SK-N-SH treated with all-trans-retinoic acid at 6 μM for 48 hours (cell line): Measurements from ENCODE around the gene SRCAP.

ENCODE experiments used
- ATAC-seq: fragments of 200-7000 bp; cut with Tn5 transposase; 3 replicates; pipeline ENCODE4 v1.9.1; 2020; ENCODE audit warnings: mild to moderate bottlenecking, moderate library complexity
- ARNTL ChIP-seq: fragments of 450-650 bp; formaldehyde crosslinking; IDR thresholded peaks from 2 replicates; pipeline ENCODE4 v1.5.0; 2020; ENCODE audit warnings: low read depth, mild to moderate bottlenecking, moderate library complexity, borderline replicate concordance
- BACH2 ChIP-seq: fragments of 250-450 bp; sonication (Bioruptor Pico); IDR thresholded peaks from 2 replicates; pipeline ENCODE4 v1.9.0; 2021; ENCODE audit warnings: mild to moderate bottlenecking, borderline replicate concordance
- CSDC2 ChIP-seq: fragments of 250-450 bp; sonication (Bioruptor Pico); IDR thresholded peaks from 2 replicates; pipeline ENCODE4 v1.5.0; 2020; ENCODE audit warnings: mild to moderate bottlenecking, moderate library complexity
- CSRNP3 ChIP-seq: fragments of 250-450 bp; sonication (Bioruptor Pico); IDR thresholded peaks from 2 replicates; pipeline ENCODE4 v1.5.1; 2021; ENCODE audit warnings: mild to moderate bottlenecking, moderate library complexity
- ESRRG ChIP-seq: fragments of 250-450 bp; sonication (Bioruptor Pico); IDR thresholded peaks from 2 replicates; pipeline ENCODE4 v1.6.1; 2021; ENCODE audit warnings: mild to moderate bottlenecking
- ISL1 ChIP-seq: fragments of 250-450 bp; sonication (Bioruptor Pico); IDR thresholded peaks from 2 replicates; pipeline ENCODE4 v2.1.2; 2022; ENCODE audit warnings: mild to moderate bottlenecking, moderate library complexity
- OSR1 ChIP-seq: fragments of 250-450 bp; sonication (Bioruptor Pico); IDR thresholded peaks from 2 replicates; pipeline ENCODE4 v1.8.0; 2022; ENCODE audit warnings: moderate library complexity, mild to moderate bottlenecking, inconsistent platforms
- PATZ1 ChIP-seq: fragments of 250-450 bp; sonication (Bioruptor Pico); IDR thresholded peaks from 2 replicates; pipeline ENCODE4 v1.8.0; 2020; ENCODE audit warnings: mild to moderate bottlenecking, moderate library complexity, borderline replicate concordance
- PPARA ChIP-seq: fragments of 250-450 bp; sonication (Bioruptor Pico); IDR thresholded peaks from 2 replicates; pipeline ENCODE4 v1.5.0; 2020; ENCODE audit warnings: mild to moderate bottlenecking, borderline replicate concordance
- RARB ChIP-seq: fragments of 250-450 bp; sonication (Bioruptor Pico); IDR thresholded peaks from 2 replicates; pipeline ENCODE4 v1.8.0; 2021; ENCODE audit warnings: mild to moderate bottlenecking, moderate library complexity
- SNAI2 ChIP-seq: fragments of 250-450 bp; sonication (Bioruptor Pico); IDR thresholded peaks from 2 replicates; pipeline ENCODE4 v1.5.0; 2020; ENCODE audit warnings: mild to moderate bottlenecking, moderate library complexity
- TCF4 ChIP-seq: fragments of 250-450 bp; sonication (Bioruptor Pico); IDR thresholded peaks from 2 replicates; pipeline ENCODE4 v1.8.0; 2021; ENCODE audit warnings: mild to moderate bottlenecking, moderate library complexity, borderline replicate concordance
- TOX ChIP-seq: fragments of 250-450 bp; sonication (Bioruptor Pico); IDR thresholded peaks from 2 replicates; pipeline ENCODE4 v1.8.0; 2021; ENCODE audit warnings: mild to moderate bottlenecking, moderate library complexity, borderline replicate concordance
- ZC3H10 ChIP-seq: fragments of 250-450 bp; sonication (Bioruptor Pico); IDR thresholded peaks from 2 replicates; pipeline ENCODE4 v1.5.1; 2021; ENCODE audit warnings: mild to moderate bottlenecking, moderate library complexity
- ZFP3 ChIP-seq: fragments of 250-450 bp; sonication (Bioruptor Pico); IDR thresholded peaks from 2 replicates; pipeline ENCODE4 v1.5.0; 2020; ENCODE audit warnings: mild to moderate bottlenecking, moderate library complexity
- ZNF565 ChIP-seq: fragments of 450-650 bp; formaldehyde crosslinking; conservative IDR thresholded peaks from 2 replicates; pipeline ENCODE4 v1.5.0; 2020; ENCODE audit warnings: low read depth, mild to moderate bottlenecking, moderate library complexity
- ZNF70 ChIP-seq: fragments of 450-650 bp; formaldehyde crosslinking; IDR thresholded peaks from 2 replicates; pipeline ENCODE4 v1.5.0; 2020; ENCODE audit warnings: mild to moderate bottlenecking, moderate library complexity
- ZNF8 ChIP-seq: fragments of 450-650 bp; formaldehyde crosslinking; IDR thresholded peaks from 2 replicates; pipeline ENCODE4 v1.5.0; 2020; ENCODE audit warnings: mild to moderate bottlenecking, moderate library complexity
- TF ChIP-seq, protein P1 (sequence below): fragments of 250-450 bp; sonication (Bioruptor Pico); IDR thresholded peaks from 2 replicates; pipeline ENCODE4 v1.5.0; 2020; ENCODE audit warnings: mild to moderate bottlenecking, moderate library complexity
- TF ChIP-seq, protein P2 (sequence below): fragments of 250-450 bp; sonication (Bioruptor Pico); IDR thresholded peaks from 2 replicates; pipeline ENCODE4 v1.5.1; 2020; ENCODE audit warnings: low read depth, mild to moderate bottlenecking, moderate library complexity

The SRCAP gene

DNA sequence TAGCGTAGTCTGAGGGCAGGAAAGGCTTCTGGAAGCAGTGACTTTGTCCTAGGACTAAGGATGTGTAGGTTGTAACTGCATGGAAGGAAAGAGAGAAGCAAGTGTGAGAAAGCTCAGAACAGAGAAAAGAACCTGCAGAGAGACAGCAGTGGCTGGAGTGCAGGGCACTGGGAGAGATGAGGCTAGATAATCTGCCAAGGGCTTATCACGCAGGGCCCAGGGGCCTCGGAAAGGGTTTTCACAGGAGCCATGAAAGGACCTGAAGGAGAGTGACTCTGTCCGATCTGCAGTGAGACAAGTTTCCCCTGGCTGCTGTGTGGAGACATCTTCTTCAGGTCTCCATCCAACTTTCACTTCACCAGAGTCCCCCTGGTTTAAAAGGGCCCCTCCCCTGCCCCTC is 7.1 kb upstream of the SRCAP start:
- no peak for ATAC-seq

DNA sequence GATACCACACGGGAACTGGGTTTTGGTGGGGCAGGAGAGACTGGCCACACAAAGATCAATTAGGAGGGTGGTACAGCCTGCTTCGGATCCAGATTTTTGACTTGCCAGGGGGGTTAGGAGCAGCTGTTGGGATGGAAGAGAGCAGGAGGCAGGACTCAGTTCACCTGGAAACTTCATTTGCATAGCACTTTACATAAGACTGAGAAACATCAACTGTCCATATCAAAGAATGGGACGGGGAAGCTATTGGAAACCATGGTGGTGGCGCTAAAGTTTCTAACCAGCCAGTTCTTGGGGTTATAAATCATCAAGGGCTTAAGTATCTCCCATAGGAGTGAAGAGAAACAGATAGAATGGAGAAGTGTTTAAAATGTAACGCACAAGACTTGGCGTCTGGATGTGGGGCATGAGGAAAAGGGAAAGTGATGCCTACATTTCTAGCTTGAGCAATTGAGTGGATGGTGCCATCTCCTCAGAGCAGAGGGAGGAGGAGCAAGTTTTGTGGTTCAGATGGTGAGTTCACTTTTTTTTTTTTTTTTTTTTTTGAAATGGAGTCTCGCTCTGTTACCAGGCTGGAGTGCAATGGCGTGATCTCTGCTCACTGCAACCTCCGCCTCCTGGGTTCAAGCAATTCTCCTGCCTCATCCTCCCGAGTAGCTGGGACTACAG is 6.4 kb upstream of the SRCAP start:
- ATAC-seq: no peak
- no peak for TF ChIP-seq TOX (CRISPR knock-in tag)
- TF ChIP-seq CSDC2 (CRISPR knock-in tag): no peak
- no peak for TF ChIP-seq ZNF70 (CRISPR knock-in tag)
- TF ChIP-seq PPARA: no peak
- no peak for TF ChIP-seq TCF4
- no peak for TF ChIP-seq ESRRG (CRISPR knock-in tag)
- no peak for TF ChIP-seq ARNTL
- TF ChIP-seq PATZ1: no peak
- TF ChIP-seq ZNF8: no peak
- TF ChIP-seq ZFP3: no peak
- TF ChIP-seq, protein P1, sequence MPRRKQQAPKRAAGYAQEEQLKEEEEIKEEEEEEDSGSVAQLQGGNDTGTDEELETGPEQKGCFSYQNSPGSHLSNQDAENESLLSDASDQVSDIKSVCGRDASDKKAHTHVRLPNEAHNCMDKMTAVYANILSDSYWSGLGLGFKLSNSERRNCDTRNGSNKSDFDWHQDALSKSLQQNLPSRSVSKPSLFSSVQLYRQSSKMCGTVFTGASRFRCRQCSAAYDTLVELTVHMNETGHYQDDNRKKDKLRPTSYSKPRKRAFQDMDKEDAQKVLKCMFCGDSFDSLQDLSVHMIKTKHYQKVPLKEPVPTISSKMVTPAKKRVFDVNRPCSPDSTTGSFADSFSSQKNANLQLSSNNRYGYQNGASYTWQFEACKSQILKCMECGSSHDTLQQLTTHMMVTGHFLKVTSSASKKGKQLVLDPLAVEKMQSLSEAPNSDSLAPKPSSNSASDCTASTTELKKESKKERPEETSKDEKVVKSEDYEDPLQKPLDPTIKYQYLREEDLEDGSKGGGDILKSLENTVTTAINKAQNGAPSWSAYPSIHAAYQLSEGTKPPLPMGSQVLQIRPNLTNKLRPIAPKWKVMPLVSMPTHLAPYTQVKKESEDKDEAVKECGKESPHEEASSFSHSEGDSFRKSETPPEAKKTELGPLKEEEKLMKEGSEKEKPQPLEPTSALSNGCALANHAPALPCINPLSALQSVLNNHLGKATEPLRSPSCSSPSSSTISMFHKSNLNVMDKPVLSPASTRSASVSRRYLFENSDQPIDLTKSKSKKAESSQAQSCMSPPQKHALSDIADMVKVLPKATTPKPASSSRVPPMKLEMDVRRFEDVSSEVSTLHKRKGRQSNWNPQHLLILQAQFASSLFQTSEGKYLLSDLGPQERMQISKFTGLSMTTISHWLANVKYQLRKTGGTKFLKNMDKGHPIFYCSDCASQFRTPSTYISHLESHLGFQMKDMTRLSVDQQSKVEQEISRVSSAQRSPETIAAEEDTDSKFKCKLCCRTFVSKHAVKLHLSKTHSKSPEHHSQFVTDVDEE (CRISPR knock-in tag): no peak
- TF ChIP-seq BACH2 (CRISPR knock-in tag): no peak
- no peak for TF ChIP-seq CSRNP3 (CRISPR knock-in tag)
- no peak for TF ChIP-seq ZNF565 (CRISPR knock-in tag)
- no peak for TF ChIP-seq OSR1
- TF ChIP-seq, protein P2, sequence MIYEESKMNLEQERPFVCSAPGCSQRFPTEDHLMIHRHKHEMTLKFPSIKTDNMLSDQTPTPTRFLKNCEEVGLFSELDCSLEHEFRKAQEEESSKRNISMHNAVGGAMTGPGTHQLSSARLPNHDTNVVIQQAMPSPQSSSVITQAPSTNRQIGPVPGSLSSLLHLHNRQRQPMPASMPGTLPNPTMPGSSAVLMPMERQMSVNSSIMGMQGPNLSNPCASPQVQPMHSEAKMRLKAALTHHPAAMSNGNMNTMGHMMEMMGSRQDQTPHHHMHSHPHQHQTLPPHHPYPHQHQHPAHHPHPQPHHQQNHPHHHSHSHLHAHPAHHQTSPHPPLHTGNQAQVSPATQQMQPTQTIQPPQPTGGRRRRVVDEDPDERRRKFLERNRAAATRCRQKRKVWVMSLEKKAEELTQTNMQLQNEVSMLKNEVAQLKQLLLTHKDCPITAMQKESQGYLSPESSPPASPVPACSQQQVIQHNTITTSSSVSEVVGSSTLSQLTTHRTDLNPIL (CRISPR knock-in tag): no peak

More for the DNA sequence above, 7.1 kb upstream of the SRCAP start:
- no peak for TF ChIP-seq ZNF70 (CRISPR knock-in tag)
- TF ChIP-seq CSDC2 (CRISPR knock-in tag): no peak
- TF ChIP-seq RARB (CRISPR knock-in tag): no peak
- TF ChIP-seq, protein P1 (CRISPR knock-in tag): no peak
- no peak for TF ChIP-seq TCF4
- no peak for TF ChIP-seq ISL1 (CRISPR knock-in tag)
- TF ChIP-seq, protein P2 (CRISPR knock-in tag): no peak
- no peak for TF ChIP-seq ZC3H10 (CRISPR knock-in tag)
- TF ChIP-seq ZNF565 (CRISPR knock-in tag): no peak
- TF ChIP-seq SNAI2 (CRISPR knock-in tag): no peak
- TF ChIP-seq CSRNP3 (CRISPR knock-in tag): no peak
- TF ChIP-seq BACH2 (CRISPR knock-in tag): no peak
